ENCODE data around the gene ZNF92.

The ZNF92 gene

GRCh38 chr7:65373608-65374351, at the start of gene ZNF92:
ZNF92 (plus strand) TSS chr7:65373855; CDS start chr7:65373998, 143 bp downstream.
- TF ChIP-seq CTCF (IDR thresholded peaks at IDR 0.05): no peak

- TF ChIP-seq CTCF (IDR thresholded peaks at IDR 0.05): no peak
Observed at GRCh38 chr7:65325793-65326432, 47.7 kb upstream of the ZNF92 start.

GRCh38 chr7:65338346-65338745, 35.3 kb upstream of the ZNF92 start:
- no peak for TF ChIP-seq CTCF (IDR thresholded peaks at IDR 0.05)

GRCh38 chr7:65339257-65339656, 34.4 kb upstream of the ZNF92 start:
- no peak for TF ChIP-seq CTCF (IDR thresholded peaks at IDR 0.05)

GRCh38 chr7:65342723-65343629, 30.7 kb upstream of the ZNF92 start:
- no peak for TF ChIP-seq CTCF (IDR thresholded peaks at IDR 0.05)

GRCh38 chr7:65354263-65354662, 19.4 kb upstream of the ZNF92 start:
- no peak for TF ChIP-seq CTCF (IDR thresholded peaks at IDR 0.05)

GRCh38 chr7:65369843-65370242, 3.8 kb upstream of the ZNF92 start:
- TF ChIP-seq CTCF (IDR thresholded peaks at IDR 0.05): no peak
